GM08714 (cell line): ENCODE data around the gene TNN.
"Not testable (repeated sequence)": the region's sequence is repeated elsewhere in the genome, so short reads cannot be mapped to it uniquely, and the experiment has no call there.

Experiments used
- H3K4me3 ChIP-seq: fragments of 200-500 bp; sonication (Bioruptor generic); 2 replicates; pipeline ENCODE4 v1.5.1; 2014; ENCODE audit warnings: mild to moderate bottlenecking, low read length, inconsistent platforms
- ZNF274 ChIP-seq: IDR thresholded peaks from 2 replicates; pipeline ENCODE4 v1.6.1; 2012; ENCODE audit warnings: mild to moderate bottlenecking, low read depth, low read length

Gene TNN

GRCh38 chr1:175081983-175082382, 14.3 kb downstream of the TNN start:
- no peak for TF ChIP-seq ZNF274
- H3K4me3 ChIP-seq, result no peak overlapping the region

GRCh38 chr1:175088525-175088951, 20.9 kb downstream of the TNN start:
- H3K4me3 ChIP-seq, result no peak overlapping the region
- TF ChIP-seq ZNF274, result no peak

- H3K4me3 ChIP-seq, result no peak overlapping the region
- TF ChIP-seq ZNF274, result no peak
These were observed 21.6 kb downstream of the TNN start for GRCh38 chr1:175089136-175089718.

GRCh38 chr1:175090780-175091179, 23.1 kb downstream of the TNN start:
- H3K4me3 ChIP-seq, result no peak overlapping the region
- no peak for TF ChIP-seq ZNF274

GRCh38 chr1:175094626-175095025, 27.0 kb downstream of the TNN start:
- no peak overlapping the region for H3K4me3 ChIP-seq
- TF ChIP-seq ZNF274, result no peak

- no peak overlapping the region for H3K4me3 ChIP-seq
- no peak for TF ChIP-seq ZNF274
These were observed 27.4 kb downstream of the TNN start for GRCh38 chr1:175095069-175095468.

- H3K4me3 ChIP-seq, result no peak overlapping the region
- no peak for TF ChIP-seq ZNF274
These were observed 28.5 kb downstream of the TNN start for GRCh38 chr1:175095978-175096607.

GRCh38 chr1:175097361-175097760, 29.7 kb downstream of the TNN start:
- TF ChIP-seq ZNF274, result no peak
- H3K4me3 ChIP-seq, result no peak overlapping the region

- no peak overlapping the region for H3K4me3 ChIP-seq
- TF ChIP-seq ZNF274, result no peak
These were observed 32.3 kb downstream of the TNN start for GRCh38 chr1:175099916-175100315.

GRCh38 chr1:175102166-175102565, 34.5 kb downstream of the TNN start:
- H3K4me3 ChIP-seq, result not testable (repeated sequence)

GRCh38 chr1:175106536-175106935, 38.9 kb downstream of the TNN start:
- not testable (repeated sequence) for H3K4me3 ChIP-seq

- not testable (repeated sequence) for H3K4me3 ChIP-seq
These were observed 40.7 kb downstream of the TNN start for GRCh38 chr1:175108331-175108820.

- no peak for TF ChIP-seq ZNF274
- H3K4me3 ChIP-seq, result no peak overlapping the region
These were observed 47.4 kb downstream of the TNN start for GRCh38 chr1:175114996-175115395.

- H3K4me3 ChIP-seq, result no peak overlapping the region
- TF ChIP-seq ZNF274, result no peak
These were observed 48.7 kb downstream of the TNN start for GRCh38 chr1:175116210-175116798.

- H3K4me3 ChIP-seq, result no peak overlapping the region
- no peak for TF ChIP-seq ZNF274
These were observed 49.3 kb downstream of the TNN start for GRCh38 chr1:175116903-175117302.
